Lung microvascular endothelial cell (primary cell): ENCODE data around the gene DLX1. TPM values are rescaled to one million over a fixed set of nuclear protein-coding genes. Genes with fewer than 3 reads are reported as not detected.

Experiments used
- DNase-seq, 2 donors: peaks; one replicate each; pipeline versions ENCODE4 v3.0.0 to v3.0.0-alpha.2; 2010; ENCODE audit warnings: low read depth in 2 of 2
- total RNA-seq: library from RNA; depleted of rRNA; stranded (reverse); fragments of >200 nt; gene quantifications from 2 replicates; pipeline ENCODE4 v1.2.1, GENCODE V29; 2014

DLX1 gene
- total RNA-seq, 1 donor from 2014 or later = not detected

DNA sequence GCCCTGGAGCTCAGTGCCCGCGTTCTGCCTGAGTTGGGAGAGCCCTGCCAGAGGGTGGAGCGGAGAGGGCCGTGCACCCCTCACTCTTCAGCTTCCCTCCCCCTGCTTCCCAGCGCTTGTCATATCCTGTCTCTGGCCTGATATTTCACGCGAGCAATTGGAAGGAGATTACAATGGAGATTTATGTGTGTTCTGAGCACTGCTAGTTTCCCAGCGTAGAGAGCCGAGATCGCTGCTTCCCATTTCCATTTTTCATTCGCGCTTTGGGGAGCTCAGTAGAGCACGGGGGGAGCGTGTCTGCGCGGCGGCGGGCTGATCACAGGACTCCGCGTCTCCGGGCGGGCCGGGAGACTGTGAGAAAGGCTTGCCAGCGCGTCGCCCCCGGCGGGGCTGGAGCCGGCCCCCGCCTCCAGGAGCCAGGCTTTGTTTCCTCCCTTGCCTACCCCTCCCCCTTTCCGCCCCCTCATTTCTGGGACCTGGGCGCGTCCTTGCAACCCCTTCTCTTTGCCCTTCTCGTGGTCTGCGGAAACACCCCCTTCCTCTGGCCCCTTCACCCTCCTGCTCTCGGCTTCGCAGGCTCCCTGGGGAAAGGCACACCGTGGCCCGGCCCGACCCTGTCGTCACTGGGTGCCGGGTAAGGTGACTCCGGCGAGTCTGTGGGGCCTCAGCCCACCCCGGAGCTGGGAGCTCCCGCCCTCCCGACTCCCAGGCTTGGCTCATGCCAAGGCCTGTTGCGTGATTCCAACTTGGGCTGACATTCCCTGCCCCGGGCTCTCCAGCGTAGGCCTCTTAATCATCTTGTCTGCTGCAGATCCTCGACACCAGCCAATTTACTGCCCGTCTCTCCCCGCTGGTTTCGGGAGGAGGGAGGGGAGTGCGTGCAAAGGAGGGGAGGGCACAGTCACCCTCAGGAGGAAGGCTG lies 11.6 kb downstream of the DLX1 start:
- peak in 1 of 2 donors; percentile 58 for DNase-seq

- no peak for DNase-seq
Observed at GRCh38 chr2:172097557-172098131, 12.3 kb downstream of the DLX1 start.

- no peak for DNase-seq
Observed at GRCh38 chr2:172098287-172098649, 13.0 kb downstream of the DLX1 start.

- DNase-seq = peak; percentile 50 to 66
Observed at GRCh38 chr2:172098650-172099471, 13.6 kb downstream of the DLX1 start.

DNA sequence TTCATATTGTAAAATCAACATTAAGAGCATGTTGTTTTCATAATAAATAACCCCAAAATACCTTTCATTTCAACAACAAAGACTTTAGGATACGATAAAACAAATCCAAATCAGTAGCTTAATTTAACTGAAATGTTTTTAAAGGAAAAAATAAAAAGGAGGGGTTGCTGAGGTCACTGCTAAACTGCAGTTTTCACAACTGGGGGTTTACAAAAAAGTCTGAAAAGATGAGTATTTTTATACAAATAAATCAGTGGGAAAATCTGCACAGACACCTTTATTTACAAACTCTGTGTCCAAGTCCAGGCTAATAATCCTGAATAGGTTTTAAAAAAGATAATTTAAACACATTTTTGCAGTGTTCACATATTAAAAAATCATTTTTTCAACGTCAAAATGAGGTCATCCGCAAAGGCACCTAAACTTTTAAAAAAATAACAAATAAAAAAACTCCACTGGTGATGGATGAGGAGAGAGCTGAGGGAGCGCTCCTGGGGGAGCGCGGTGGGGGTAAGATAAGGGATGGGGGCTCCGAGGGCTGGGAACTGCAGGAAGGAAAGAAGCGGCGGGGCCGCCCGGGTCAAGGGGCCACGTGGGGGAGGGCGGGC lies 14.3 kb downstream of the DLX1 start:
- DNase-seq = no peak

- no peak for DNase-seq
Observed at GRCh38 chr2:172100080-172100934, 15.0 kb downstream of the DLX1 start.

DNA sequence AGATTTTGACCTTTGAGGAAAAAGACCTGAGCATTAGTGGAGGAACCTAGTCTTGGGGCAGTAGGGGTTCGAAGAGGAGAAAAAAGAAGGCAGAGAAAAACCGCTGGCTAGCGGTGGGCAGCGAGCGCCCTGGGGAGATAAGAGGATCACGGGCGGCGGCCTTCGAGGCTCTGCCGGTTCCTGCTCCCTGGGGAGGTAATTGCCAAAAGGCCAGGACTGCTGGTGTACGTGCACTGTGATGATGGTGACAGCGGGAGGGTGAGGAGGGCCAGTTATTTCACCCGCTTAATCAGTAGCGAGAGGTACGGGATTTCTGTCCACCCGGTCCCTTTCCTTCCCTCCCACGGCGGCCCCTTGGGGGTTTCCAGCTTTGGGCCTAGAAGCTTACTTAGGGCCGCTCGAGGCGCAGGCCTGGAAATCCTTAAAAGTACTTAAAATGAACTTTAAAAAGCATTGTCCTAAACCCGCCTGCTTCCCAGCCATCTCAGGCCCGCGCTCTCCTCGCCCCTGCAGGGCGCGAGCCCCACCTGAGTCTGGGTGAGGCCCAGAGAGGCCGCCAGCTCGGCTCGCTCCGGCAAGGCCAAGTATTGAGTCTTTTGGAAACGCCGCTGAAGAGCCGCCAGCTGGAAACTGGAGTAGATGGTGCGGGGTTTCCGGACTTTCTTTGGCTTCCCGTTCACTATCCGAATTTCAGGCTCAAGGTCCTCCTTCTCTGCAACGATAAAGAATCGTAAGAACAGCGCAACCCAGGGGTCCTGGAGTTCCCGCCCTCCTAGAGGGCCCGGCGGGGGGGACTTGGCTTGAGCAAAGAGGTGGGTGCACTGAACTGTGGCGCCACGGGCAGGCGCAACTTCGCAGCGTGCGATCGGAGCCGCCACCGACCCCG lies 15.9 kb downstream of the DLX1 start:
- DNase-seq = no peak

DNA sequence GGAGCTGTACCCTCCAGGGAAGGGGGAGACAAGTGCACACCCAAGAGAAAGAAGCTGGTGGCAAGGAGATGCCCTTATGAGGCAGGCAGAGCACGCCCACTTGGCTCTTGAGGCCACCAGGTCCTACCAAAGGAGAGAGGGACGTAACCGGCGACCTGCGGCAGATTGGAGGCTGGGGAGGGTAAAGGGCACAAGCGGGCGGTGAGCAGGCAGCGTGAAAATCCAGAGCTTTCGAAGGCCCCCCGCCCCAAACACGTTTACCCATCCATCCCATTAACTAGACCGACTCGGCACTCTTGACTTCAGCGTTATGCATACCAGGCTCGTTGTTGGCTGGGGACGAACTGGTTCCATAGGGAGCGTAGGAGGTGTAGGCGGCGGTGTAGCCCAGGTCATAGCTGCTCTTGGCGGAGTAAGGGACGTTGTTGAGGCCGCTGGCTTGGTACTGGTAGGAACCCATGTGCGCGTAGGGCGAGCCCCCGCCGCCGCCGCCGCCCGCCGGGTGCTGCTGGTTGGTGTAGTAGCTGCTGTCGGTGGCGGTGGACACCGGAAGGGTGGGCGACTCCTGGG lies 16.6 kb downstream of the DLX1 start:
- DNase-seq = no peak

GRCh38 chr2:172102391-172103359 lies 17.4 kb downstream of the DLX1 start, which contains the start of gene DLX2:
TSS of gene DLX2 (minus strand) at chr2:172102900. CDS start at chr2:172102538, 362 bp downstream.
- peak; percentile 87 to 92 for DNase-seq

DNA sequence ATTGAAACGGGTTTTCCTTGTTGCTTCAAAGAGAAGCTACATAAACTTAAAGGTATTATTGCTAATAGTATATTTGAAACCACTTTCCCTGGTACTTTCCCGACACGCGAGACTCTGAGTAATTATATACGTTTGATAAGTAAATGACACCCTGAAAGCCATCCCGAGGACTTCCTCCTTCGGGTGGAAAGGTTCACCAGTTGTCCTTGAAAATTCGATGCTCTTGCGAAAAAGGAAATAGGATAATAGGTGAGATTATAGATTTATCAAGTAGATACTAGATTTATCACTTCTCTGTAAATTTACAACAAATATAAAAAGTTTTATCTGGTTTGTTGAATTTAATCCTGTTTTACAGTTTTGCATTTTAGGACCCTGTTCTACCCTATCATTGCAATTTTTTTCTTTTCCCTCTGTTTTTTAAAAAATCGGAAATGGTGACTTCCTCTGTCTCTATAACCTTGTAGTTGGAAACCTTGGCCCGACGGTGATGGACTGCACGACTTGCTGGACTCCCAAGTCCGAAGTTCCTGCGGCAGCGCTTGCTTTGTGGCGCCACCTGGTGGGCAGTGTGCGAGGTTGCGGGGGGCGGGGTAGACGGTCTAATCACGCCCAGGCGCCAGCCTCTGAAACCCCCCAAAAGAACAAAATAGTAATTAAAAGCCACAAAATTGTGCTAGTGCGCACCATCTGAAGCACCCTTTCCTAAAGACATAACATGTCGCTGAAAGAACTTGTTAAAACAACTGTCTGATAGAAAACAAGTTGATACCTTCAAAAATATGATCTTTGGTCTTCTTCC lies 18.4 kb downstream of the DLX1 start:
- peak; percentile 89 to 92 for DNase-seq

- no peak for DNase-seq
Observed at GRCh38 chr2:172105471-172106107, 20.3 kb downstream of the DLX1 start.

- peak; percentile 55 to 65 for DNase-seq
Observed at GRCh38 chr2:172106108-172106961, 21.0 kb downstream of the DLX1 start.

DNA sequence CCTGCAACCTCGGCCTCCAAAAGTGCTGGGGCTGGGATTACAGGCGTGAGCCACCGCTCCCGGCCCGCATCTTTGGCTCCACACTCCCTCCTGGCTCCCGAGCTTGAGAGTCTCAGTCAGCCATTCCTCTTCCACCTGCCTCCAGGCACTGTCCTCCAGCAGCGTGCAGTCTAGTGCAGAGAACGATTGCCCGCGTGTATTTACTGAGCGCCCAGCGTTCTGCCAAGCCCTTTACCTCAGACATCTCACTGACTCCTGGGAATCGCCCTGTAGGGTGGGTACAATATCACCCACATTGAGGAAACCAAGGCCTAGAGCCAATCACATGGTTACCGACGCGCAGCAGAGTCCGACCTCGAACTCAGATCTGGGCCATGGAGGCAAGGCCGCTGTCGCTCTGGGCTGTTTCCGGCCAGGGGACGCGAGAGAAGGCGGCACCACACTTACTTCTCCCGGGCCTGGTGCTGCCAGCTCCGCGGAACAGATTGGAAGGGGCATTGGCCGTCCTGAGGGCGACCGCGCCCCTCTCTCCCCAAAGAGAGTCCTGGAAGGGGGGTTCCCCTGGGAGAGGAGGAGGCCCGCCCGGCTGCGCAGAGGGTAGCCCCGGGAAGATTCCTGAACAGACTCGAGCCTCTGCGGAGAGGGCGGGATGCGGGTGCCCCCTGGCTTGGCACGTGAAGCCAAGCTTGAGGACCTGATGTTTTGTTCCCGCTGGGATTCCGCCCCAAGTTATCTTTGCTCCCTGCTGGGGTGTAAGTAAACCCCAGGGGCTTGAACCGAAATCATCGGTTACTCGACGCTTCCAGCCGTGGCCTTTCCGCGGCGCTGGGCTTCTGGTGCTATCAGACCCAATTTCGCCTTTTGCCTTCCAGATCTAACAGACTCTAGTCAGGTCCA lies 22.6 kb downstream of the DLX1 start:
- DNase-seq = no peak

DNA sequence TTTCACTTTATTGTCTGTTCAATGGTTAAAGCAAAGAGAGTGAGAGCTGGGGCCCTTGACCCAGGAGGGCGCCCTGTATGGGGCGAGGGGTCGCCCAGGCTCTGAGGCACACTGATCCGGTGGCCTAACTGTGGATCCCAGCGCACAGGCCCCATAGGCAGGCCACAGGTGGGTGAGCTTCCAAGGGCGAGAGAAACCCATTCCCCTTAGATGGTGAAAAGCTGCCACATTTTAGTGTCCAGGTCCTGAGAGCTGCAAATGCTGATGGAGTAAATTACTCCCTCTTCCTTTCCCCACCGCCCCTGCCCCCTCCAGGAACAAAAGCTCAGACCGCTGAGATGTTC lies 23.3 kb downstream of the DLX1 start:
- no peak for DNase-seq
